ENCODE measurements around the gene PDE2A.

Gene PDE2A

DNA sequence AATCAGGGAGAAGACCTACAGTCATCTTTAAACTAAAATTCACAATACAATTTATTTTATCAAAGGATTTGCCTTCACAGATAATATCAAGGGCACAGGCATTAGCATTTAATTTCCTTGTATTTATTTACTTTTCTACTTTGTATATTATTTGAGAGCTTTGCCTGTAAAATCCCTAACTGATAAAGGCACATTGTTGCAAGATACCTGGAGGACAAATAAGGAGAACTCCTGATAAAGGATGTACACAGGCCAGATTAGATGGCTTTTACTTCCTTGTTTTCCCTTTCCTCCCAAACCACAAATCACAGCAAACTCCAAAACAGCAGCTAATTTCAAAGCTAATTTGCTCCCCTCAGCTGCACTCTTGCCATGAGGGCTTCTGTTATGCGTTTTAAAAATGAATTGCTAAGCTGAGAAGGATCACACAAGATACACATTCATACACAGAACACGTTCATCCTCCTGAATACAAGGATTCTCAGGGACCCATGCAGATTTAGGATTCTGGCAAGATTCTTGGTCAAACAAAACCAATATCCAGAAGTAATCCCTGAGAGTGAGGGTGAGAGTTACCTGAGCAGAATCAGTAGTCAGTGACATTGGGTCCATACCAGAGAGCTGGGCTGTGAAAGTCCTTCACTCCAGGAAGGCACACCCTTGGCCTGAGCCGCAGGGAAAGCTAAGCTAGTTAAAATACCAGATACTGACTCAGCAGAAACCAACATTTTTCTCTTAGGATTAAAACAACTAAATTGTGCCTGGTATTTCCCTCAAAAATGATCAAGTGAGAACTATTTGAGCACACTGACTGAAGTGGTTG, 139.6 kb downstream of the PDE2A start:
- no peak for DNase-seq

DNA sequence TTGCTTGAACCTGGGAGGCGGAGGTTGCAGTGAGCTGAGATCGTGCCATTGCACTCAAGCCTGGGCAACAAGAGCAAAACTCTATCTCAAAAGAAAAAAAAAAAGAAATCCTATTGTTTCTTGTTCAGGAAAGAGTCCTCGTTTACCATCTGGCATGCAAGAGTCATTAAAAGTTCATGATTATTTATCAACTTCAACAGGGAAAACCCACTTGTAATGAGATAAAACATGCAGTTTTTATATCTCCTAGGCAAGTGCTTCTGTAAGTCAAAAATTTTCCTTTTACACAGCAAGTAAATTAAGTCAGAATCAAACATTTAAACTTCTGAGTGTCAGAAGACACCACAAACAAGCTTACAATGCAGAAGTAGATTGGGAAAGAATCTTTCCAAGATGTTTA, 145.2 kb downstream of the PDE2A start:
- no peak for DNase-seq

DNA sequence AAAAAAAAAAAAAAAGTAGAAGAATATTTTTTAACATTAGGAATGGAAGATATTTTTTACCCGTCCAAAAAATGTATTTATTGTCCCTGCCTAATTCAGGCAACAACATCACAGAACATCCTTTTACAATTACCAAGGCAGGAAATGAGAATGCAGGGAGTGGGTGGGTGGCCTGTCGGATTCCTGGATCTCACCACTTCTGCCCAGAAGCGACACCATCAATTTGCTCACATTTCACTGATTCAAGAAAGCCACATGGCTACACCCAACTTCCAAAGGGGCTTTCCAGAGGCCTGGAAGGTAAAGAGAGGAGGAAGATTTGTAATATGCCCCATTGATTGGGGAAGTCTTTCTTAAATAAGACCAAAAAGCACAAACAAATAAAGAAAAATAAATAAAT, 146.1 kb downstream of the PDE2A start:
- DNase-seq, result no peak

Measured in GDM1 (cell line).